GM12874 (cell line): Measurements from ENCODE around the gene CLEC10A.

Experiments
- TF ChIP-seq, protein P1 (sequence below): IDR thresholded peaks from 2 replicates; pipeline ENCODE4 v1.5.1; 2011; ENCODE audit warnings: low read depth, mild to moderate bottlenecking, control low read depth, low read length, moderate library complexity; ENCODE audit not compliant: insufficient read depth

Gene CLEC10A

DNA sequence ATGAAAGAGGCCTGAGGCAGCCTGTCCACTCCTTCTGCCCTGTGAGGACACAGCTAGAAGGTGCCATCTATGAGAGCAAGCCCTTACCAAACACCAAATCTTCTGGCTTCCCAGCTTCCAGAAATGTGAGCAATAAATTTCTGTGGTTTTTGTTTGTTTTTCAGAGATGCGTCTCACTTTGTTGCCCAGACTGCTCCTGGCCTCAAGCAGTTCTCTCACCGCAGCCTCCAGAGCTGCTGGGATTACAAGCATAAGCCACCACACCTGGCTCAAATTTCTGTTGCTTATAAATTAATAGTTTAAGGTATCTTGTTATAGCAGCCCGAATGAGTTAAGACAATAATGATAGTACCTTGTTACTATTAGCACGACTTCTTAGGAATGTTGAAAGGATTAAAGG is 23.7 kb downstream of the CLEC10A start:
- TF ChIP-seq, protein P1, sequence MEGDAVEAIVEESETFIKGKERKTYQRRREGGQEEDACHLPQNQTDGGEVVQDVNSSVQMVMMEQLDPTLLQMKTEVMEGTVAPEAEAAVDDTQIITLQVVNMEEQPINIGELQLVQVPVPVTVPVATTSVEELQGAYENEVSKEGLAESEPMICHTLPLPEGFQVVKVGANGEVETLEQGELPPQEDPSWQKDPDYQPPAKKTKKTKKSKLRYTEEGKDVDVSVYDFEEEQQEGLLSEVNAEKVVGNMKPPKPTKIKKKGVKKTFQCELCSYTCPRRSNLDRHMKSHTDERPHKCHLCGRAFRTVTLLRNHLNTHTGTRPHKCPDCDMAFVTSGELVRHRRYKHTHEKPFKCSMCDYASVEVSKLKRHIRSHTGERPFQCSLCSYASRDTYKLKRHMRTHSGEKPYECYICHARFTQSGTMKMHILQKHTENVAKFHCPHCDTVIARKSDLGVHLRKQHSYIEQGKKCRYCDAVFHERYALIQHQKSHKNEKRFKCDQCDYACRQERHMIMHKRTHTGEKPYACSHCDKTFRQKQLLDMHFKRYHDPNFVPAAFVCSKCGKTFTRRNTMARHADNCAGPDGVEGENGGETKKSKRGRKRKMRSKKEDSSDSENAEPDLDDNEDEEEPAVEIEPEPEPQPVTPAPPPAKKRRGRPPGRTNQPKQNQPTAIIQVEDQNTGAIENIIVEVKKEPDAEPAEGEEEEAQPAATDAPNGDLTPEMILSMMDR = no peak

DNA sequence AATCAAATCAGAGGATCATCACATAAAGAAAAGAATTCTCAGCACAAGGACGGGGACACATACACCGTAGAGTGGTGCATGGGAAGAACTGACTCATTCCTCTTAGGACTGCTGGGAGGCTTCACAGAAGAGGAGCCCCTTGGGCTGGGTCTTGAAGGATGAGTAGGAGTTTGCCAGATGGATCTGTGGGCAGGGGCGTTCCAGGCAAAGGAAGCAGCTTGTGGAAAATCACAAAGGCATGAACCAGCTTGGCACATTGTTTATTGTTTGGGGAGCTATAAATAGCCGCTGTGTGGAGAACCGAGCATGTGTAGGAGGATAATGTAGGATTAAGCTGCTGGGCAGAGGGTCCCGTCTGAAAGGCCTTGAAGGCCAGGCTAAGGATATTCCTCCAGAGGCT is 31.1 kb downstream of the CLEC10A start:
- TF ChIP-seq, protein P1 = no peak

DNA sequence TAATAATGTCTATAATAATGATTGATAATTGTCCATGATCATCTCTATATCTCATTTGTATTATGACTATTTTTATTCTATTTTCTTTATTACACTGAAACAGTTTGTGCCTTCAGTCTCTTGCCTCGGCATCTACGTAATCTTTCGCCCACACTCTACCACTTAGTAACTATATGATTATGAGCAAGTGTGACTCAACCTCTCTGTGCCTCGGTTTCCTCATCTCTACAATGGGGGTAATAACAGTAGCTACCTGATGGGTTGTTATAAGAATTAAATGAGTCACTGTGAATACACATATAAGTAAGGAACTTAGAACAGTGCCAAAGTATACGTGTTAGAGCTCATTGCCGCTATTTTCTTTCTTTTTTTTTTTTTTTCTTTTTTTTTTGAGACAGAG is 32.5 kb downstream of the CLEC10A start:
- TF ChIP-seq, protein P1 = no peak

DNA sequence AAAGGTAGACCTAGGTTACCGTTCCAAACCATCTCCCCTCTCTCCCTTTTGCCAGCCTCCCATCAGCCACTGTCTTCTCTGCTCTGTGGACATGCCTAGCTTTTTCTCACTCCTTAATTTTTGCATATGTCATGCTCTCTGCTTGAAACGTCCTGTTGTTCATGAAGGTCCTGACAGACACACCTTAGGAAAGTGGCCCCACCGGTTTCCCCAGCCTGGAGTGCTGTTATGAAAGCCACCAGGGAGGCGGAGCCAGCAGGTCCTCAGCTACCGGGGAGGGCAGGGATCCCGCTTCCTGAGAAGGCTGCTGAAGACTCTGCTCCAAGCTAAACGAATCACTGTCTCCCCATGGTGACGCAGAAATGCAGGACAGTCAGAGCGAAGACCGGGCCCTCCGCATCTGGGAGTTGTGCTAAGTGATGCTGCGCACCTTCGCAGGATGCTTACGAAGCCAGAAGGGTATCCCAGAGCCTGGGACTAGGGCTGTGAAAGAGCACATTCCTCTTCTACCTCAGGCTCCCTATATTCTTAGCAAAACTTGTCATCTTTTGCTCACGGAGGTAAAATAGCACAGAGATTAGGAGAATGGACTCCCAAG is 33.8 kb downstream of the CLEC10A start:
- TF ChIP-seq, protein P1 = no peak

DNA sequence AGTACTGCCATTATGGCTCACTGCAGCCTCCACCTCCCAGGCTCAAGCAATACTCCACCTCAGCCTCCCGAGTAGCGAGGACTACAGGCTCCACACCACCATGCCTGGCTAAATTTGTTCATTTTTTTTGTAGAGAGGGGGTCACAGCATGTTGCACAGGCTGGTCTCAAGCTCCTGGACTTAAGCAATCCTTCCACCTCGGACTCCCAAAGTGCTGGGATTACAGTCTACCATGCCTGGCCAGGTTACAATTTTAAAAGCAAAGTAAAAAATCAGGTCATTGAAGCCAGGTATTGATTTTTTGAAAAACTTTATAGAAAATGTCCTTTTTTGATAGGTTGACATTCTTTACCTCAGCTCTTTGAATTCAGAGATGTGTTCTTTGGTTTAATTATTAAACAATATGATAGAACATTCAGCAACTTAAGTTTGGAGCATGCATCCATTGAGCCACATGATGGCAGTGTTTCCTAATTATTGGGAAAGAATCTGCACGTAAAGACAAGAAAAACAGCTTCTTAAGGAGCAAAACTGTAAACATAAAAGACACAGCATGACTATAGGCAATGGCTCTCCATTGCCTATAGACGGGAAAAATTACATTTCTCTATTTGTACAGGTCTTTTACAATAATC is 34.4 kb downstream of the CLEC10A start:
- TF ChIP-seq, protein P1 = peak; percentile 37; the same call in 1 of the 2 replicates

DNA sequence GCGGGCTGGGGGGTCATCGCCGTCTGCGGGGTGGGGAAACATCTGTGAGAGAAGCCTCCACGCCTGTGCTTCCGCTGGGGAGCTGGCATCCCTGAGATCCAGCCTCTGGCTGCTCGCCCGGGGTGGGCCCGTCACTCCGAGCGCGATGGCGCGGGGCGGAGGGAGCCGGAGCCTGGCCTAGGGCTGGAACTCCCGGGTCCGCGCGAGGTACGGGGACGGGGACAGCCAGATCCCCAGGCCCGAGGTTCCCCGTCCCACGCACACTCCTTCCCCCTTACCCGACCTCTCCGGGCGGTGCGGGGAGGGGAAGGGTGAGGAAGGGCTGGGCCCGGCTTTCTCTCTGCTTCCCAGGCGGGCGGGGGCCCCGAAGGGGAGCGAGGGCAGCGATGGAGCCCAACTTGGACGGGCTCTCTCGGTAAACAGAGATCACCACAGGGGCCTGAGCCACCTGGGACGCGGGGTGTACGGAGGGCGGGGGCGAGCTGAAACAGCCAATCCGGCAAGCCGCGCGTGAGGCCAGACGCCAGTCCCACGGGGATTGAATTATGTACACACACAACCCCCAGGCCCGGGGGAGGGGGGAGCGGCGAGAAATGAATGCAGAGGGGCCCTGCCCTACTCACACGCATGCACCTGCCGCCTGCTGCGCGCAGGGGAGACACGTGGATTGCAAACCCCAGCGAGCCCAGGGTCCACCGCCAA is 36.4 kb downstream of the CLEC10A start, which contains the start of gene SLC16A11:
SLC16A11 (minus strand) TSS at position 596 of the 702 bp plus-strand sequence; CDS start at position 17, 579 bp downstream.
- TF ChIP-seq, protein P1 = no peak

DNA sequence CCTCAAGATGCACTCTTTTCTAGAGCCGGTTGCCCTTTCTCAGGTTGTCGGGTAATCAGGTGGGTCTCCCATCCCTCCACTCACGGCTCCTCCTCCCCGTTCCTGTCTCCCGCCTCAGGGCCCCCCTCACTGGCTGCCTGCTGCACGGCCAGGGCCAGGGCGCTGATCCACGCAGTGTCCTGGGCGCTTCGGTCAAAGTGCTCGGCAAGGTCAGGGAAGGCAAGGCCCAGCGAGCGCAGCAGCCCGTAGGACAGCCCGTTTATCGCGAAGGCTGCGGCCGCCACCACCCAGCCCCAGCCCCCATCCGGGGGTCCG is 36.9 kb downstream of the CLEC10A start:
- TF ChIP-seq, protein P1 = no peak
